Cardiac muscle cell (in vitro differentiated cells and primary cell): ENCODE measurements around the gene WDFY4. TPM values are rescaled to one million over a fixed set of nuclear protein-coding genes. Genes with fewer than 3 reads are reported as not detected.

Source experiments
- DNase-seq, 2 donors: peaks; one replicate each; pipeline versions ENCODE4 v3.0.0 to v3.0.0-alpha.2; 2010 to 2017; ENCODE audit warnings: low read depth in 1 of 2, low spot score in 1 of 2
- H3K27ac ChIP-seq: fragments of 200-600 bp; sonication (generic); 2 replicates; pipeline ENCODE4 v1.5.1; 2016
- H3K27me3 ChIP-seq: fragments of 200-600 bp; sonication (generic); 2 replicates; pipeline ENCODE4 v1.6.0; 2016; ENCODE audit warnings: control low read depth
- H3K36me3 ChIP-seq: fragments of 200-600 bp; sonication (generic); 2 replicates; pipeline ENCODE4 v1.5.1; 2016; ENCODE audit warnings: control low read depth
- H3K4me1 ChIP-seq: fragments of 200-600 bp; sonication (generic); 2 replicates; pipeline ENCODE4 v1.8.1; 2017; ENCODE audit warnings: low read depth, mild to moderate bottlenecking, mixed run types
- H3K4me3 ChIP-seq: fragments of 200-600 bp; sonication (generic); 2 replicates; pipeline ENCODE4 v1.5.1; 2016; ENCODE audit warnings: mild to moderate bottlenecking
- H3K9me3 ChIP-seq: fragments of 200-600 bp; sonication (generic); 2 replicates; pipeline ENCODE4 v1.5.1; 2017; ENCODE audit warnings: low read depth, mild to moderate bottlenecking, control low read depth
- CTCF ChIP-seq: IDR thresholded peaks from 2 replicates; pipeline ENCODE4 v1.5.1; 2012; ENCODE audit warnings: low read depth, mild to moderate bottlenecking, low read length
- polyA plus RNA-seq: library from polyadenylated mRNA; unstranded; fragments of >200 nt; fragmentation: Nextera tagmentation; extraction: Ambion mirVana; gene quantifications from 2 replicates; pipeline ENCODE4 v1.2.1, GENCODE V29; 2016
- total RNA-seq: library from RNA; depleted of rRNA; stranded (reverse); fragments of >200 nt; gene quantifications from 2 replicates; pipeline ENCODE4 v1.2.3, GENCODE V29; 2016

The WDFY4 gene
- total and polyA plus RNA-seq, 2 experiments from 2014 or later: not detected

GRCh38 chr10:48905311-48905710 is 220.6 kb downstream of the WDFY4 start:
- H3K4me1 ChIP-seq: peaks cover 3% of the 10 kb centered on the region
- no peak for TF ChIP-seq CTCF
- H3K27me3 ChIP-seq: peaks cover 4% of the 10 kb centered on the region
- H3K27ac ChIP-seq: no peak overlapping the region
- H3K9me3 ChIP-seq: no peaks in the 10 kb centered on the region
- H3K36me3 ChIP-seq: no peaks in the 10 kb centered on the region
- DNase-seq: no peak
- no peak overlapping the region for H3K4me3 ChIP-seq

GRCh38 chr10:48906841-48907240 is 222.2 kb downstream of the WDFY4 start:
- no peak overlapping the region for H3K4me3 ChIP-seq
- no peaks in the 10 kb centered on the region for H3K9me3 ChIP-seq
- H3K4me1 ChIP-seq: peaks cover 4% of the 10 kb centered on the region
- TF ChIP-seq CTCF: no peak
- H3K27ac ChIP-seq: no peak overlapping the region
- no peak for DNase-seq
- H3K27me3 ChIP-seq: peaks cover 4% of the 10 kb centered on the region
- H3K36me3 ChIP-seq: no peaks in the 10 kb centered on the region

DNA sequence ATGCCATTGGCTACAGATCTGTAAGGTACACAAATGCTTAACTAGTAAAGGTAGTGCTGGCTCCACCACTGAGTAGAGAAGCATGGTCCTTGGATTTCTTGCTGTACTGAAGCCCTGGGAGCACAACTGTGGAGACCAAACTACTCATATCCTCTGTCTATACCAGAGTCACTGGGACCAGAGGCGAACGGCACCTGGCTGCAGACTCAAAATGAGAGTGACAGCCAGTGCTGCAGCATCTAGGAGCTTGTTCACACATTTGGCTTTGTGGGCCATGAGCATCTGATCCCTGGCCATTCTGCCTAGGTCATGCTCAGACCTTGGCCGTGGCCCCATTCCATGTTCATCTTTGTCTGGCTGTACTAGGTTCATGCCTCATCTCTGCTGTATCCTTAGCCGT is 223.1 kb downstream of the WDFY4 start:
- peaks cover 4% of the 10 kb centered on the region for H3K4me1 ChIP-seq
- no peaks in the 10 kb centered on the region for H3K36me3 ChIP-seq
- peaks cover 4% of the 10 kb centered on the region for H3K27me3 ChIP-seq
- H3K9me3 ChIP-seq: no peaks in the 10 kb centered on the region
- no peak overlapping the region for H3K27ac ChIP-seq
- TF ChIP-seq CTCF: no peak
- no peak for DNase-seq
- no peak overlapping the region for H3K4me3 ChIP-seq

GRCh38 chr10:48910548-48910947 is 225.9 kb downstream of the WDFY4 start:
- DNase-seq: peak in 1 of 2 donors; percentile 32
- no peaks in the 10 kb centered on the region for H3K36me3 ChIP-seq
- no peak overlapping the region for H3K4me3 ChIP-seq
- no peaks in the 10 kb centered on the region for H3K9me3 ChIP-seq
- H3K4me1 ChIP-seq: peaks cover 4% of the 10 kb centered on the region
- H3K27ac ChIP-seq: no peak overlapping the region
- TF ChIP-seq CTCF: no peak
- no peaks in the 10 kb centered on the region for H3K27me3 ChIP-seq

DNA sequence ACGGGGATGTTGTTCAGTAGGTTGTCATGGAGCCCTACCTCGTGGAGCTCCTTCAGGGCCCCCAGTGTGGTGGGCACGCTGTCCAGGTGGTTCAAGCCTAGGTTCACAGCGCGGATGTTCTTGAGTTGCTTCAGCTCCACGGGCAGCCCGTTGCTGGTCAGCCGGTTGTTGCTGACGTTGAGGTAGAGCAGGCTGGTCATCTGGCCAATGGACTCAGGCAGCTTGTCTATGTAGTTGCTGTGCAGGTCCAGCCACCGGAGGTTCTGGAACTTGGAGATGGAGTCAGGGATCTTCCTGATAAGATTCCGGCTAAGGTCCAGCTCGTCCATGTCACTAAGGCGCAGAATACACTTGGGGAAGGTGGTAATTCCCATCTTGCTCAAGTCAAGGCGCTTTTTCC is 229.0 kb downstream of the WDFY4 start:
- H3K4me3 ChIP-seq: no peak overlapping the region

More for the DNA sequence above, 229.0 kb downstream of the WDFY4 start:
- no peak overlapping the region for H3K27ac ChIP-seq
- no peak for DNase-seq
- no peak for TF ChIP-seq CTCF
- peaks cover 4% of the 10 kb centered on the region for H3K4me1 ChIP-seq
- H3K9me3 ChIP-seq: no peaks in the 10 kb centered on the region
- no peaks in the 10 kb centered on the region for H3K36me3 ChIP-seq
- H3K27me3 ChIP-seq: no peaks in the 10 kb centered on the region
